ENCODE results near the gene MYO1D.

DNA sequence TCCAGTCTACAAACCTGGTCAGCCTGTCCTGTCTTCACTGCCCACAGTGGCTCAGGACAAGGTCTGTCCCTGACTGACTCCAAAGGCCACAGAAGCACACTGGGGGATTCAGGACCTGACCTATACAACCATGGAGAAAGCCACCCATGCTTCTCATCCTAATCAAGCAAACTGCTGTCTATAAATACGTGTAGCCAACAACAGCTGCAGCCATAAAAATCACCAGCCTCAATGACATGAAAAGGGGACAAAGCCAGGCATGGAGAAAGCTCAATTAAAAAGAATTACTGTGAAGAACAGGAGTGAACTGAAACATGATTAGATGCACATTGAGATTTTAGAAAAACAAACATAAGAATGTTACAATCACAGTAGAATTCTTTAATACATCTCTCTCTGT lies 220.0 kb downstream of the MYO1D start:
- TF ChIP-seq HMG20A (CRISPR knock-in tag; IDR thresholded peaks at IDR 0.05; ENCODE audit: borderline replicate concordance) (no peak), TBL1XR1 (IDR thresholded peaks at IDR 0.05; ENCODE audit: borderline replicate concordance, low read length, partially characterized antibody) (no peak), SIN3A (IDR thresholded peaks at IDR 0.05; ENCODE audit: borderline replicate concordance, low read depth, low read length) (no peak), GABPB1 (CRISPR knock-in tag; IDR thresholded peaks at IDR 0.05) (no peak), MAFF (IDR thresholded peaks at IDR 0.05; ENCODE audit: low read depth, low read length) (no peak)

Data from HepG2 (cell line).